Measurements from ENCODE around the gene VSIG10.

- TF ChIP-seq, protein P1, sequence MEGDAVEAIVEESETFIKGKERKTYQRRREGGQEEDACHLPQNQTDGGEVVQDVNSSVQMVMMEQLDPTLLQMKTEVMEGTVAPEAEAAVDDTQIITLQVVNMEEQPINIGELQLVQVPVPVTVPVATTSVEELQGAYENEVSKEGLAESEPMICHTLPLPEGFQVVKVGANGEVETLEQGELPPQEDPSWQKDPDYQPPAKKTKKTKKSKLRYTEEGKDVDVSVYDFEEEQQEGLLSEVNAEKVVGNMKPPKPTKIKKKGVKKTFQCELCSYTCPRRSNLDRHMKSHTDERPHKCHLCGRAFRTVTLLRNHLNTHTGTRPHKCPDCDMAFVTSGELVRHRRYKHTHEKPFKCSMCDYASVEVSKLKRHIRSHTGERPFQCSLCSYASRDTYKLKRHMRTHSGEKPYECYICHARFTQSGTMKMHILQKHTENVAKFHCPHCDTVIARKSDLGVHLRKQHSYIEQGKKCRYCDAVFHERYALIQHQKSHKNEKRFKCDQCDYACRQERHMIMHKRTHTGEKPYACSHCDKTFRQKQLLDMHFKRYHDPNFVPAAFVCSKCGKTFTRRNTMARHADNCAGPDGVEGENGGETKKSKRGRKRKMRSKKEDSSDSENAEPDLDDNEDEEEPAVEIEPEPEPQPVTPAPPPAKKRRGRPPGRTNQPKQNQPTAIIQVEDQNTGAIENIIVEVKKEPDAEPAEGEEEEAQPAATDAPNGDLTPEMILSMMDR (IDR thresholded peaks at IDR 0.05; ENCODE audit: low read length): no peak
- no peak for TF ChIP-seq EZH2phosphoT487 (IDR thresholded peaks at IDR 0.05; ENCODE audit: low read length)
Observed at GRCh38 chr12:118061011-118061872, 42.6 kb downstream of the VSIG10 start, which contains the start of gene WSB2.
